CD4-positive, alpha-beta T cell treated with Interleukin-10 for 1 hour (primary cell): ENCODE results near the gene URB2.
"Not testable (repeated sequence)": the region's sequence is repeated elsewhere in the genome, so short reads cannot be mapped to it uniquely, and the experiment has no call there.

Source experiments
- DNase-seq: peaks from one replicate; pipeline ENCODE4 v3.0.0-alpha.2; 2020

Gene URB2

DNA sequence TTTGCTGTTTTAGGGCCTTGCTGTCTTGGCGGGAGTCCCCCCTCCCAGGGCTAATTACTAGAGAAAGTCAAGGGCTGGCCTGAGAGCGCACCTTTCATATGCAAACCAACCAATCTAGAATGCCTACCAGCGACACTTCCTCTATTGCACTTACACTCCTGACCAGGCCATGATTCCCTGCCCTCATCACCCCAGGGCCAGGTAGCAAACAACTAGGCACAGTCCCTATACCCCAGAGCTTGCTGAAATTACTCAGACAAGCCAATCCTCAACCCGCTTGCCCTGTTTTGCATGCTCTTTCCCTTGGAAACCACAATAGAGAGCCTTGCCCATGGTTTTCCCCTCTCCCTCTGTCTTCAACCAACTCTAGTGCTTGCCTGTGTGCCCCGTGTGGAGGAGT lies 70.3 kb downstream of the URB2 start:
- no peak for DNase-seq

DNA sequence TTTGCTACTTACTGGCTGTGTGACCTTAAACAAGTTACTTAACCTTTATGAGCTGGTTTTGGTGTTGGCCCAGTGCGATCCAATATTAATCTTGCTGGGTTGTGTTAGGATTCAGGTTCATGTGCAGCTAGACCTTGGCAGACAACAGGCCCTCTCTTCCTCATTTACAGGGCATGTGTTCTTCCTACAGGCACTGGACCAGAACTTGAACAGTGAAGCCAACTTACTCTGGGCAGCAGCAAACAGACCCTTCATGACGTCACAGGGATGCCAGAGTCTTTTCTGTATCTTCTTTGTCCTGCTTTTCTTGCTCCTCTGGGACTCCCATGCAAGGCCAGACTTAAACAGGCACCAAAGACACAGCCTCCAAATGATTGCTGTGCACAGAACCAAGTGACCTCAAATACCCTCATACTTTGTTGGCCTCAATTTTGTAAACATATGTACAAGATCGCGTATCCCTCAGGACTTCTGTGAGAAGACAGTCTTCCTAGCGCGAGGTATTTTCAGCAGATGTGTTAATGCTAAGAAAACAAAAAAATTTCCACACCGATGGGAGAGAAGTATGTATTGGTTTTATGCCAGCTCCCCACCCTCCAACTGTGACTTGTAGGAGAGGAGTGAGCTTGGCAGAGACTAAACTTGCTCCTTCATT lies 73.7 kb downstream of the URB2 start:
- no peak for DNase-seq

DNA sequence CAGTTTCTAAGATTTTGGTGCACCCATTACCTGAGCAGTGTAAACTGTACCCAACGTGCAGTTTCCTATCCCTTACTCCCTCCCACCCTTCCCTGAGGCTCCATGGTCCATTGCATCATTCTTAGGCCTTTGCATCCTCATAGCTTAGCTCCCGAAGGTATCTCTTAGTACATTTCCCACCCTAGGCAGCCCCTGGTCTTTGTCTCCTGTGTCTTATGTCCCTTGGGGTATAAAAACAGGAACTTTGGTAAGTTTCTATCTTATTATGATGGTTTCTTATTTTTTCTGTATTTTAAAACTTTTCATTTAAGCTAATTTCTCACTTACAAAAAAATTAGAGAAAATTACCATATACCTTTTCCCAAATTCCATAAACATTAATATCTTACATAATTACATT lies 78.1 kb downstream of the URB2 start:
- DNase-seq: no peak

GRCh38 chr1:229705152-229705551 lies 79.1 kb downstream of the URB2 start:
- DNase-seq: not testable (repeated sequence)

DNA sequence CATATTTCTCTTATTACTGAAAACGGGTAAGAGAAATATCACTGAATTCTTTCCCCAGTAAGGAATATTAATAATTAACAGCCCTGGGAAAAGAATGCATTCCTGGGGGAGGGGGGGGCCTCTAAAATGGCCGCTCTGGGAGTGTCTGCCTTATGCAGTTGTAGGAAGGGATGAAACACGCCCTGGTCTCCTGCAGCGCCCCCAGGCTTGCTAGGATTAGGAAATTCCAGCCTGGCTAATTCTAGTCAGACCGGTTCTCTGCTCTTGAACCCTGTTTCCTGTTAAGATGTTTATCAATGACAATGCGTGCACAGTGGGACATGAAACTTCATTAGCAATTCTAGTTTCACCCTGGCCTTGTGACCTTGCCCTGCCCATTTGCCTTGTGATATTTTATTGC lies 81.1 kb downstream of the URB2 start:
- DNase-seq: not testable (repeated sequence)

- no peak for DNase-seq
Observed at GRCh38 chr1:229709500-229710013, 83.5 kb downstream of the URB2 start.
